Liver (tissue), 9 donors: ENCODE measurements around the gene MRPS9. TPM values are rescaled to one million over a fixed set of nuclear protein-coding genes. Genes with fewer than 3 reads are reported as not detected.

Experiments used
- DNase-seq: peaks from one replicate; pipeline ENCODE4 v3.0.0-alpha.2; 2017; ENCODE audit warnings: low spot score
- H3K27ac ChIP-seq, 2 donors: one replicate each; pipeline ENCODE4 v1.7.0; 2013; ENCODE audit warnings: inconsistent platforms in 2 of 2, low read length in 2 of 2, control low read depth in 1 of 2, low read depth in 1 of 2, mild to moderate bottlenecking in 1 of 2
- H3K27me3 ChIP-seq, 4 donors: one replicate each; pipeline versions ENCODE4 v1.6.1 to v1.7.0; 2013; ENCODE audit warnings: low read length in 3 of 4, inconsistent platforms in 1 of 4, mild to moderate bottlenecking in 1 of 4, moderate library complexity in 1 of 4; ENCODE audit not compliant: control insufficient read depth in 4 of 4, insufficient read depth in 4 of 4
- H3K36me3 ChIP-seq, 4 donors: one replicate each; pipeline versions ENCODE4 v1.6.1 to v1.7.0; 2013; ENCODE audit warnings: low read length in 3 of 4, mild to moderate bottlenecking in 3 of 4, low read depth in 1 of 4, moderate library complexity in 1 of 4; ENCODE audit not compliant: control insufficient read depth in 4 of 4, insufficient read depth in 3 of 4
- H3K4me1 ChIP-seq, 4 donors: one replicate each; pipeline versions ENCODE4 v1.6.1 to v1.7.0; 2013; ENCODE audit warnings: low read length in 3 of 4, mild to moderate bottlenecking in 3 of 4, moderate library complexity in 1 of 4; ENCODE audit not compliant: control insufficient read depth in 4 of 4, insufficient read depth in 4 of 4
- H3K4me3 ChIP-seq, 3 donors: one replicate each; pipeline versions ENCODE4 v1.6.1 to v1.7.0; 2013; ENCODE audit warnings: low read length in 3 of 3, control low read depth in 1 of 3, low read depth in 1 of 3, mild to moderate bottlenecking in 1 of 3
- H3K9ac ChIP-seq, 2 donors: one replicate each; pipeline ENCODE4 v1.7.0; 2013; ENCODE audit warnings: low read length in 2 of 2, mild to moderate bottlenecking in 2 of 2, moderate library complexity in 2 of 2, control low read depth in 1 of 2, low read depth in 1 of 2
- H3K9me3 ChIP-seq, 4 donors: one replicate each; pipeline versions ENCODE4 v1.6.1 to v1.7.0; 2013; ENCODE audit warnings: low read length in 3 of 4; ENCODE audit not compliant: control insufficient read depth in 4 of 4
- CTCF ChIP-seq: fragments of 150-350 bp; IDR thresholded peaks from 2 replicates; pipeline ENCODE4 v1.5.1; 2017; ENCODE audit warnings: improper control_type of control experiment, low read depth, low read length; ENCODE audit not compliant: missing input control
- EGR1 ChIP-seq, 2 donors: IDR thresholded peaks; 2 replicates each; pipeline ENCODE4 v1.6.1; 2016 to 2018; ENCODE audit warnings: antibody characterized with exemption in 2 of 2, low read depth in 2 of 2
- FOXA1 ChIP-seq: IDR thresholded peaks from 2 replicates; pipeline ENCODE4 v1.6.1; 2016; ENCODE audit warnings: antibody characterized with exemption
- FOXA2 ChIP-seq: IDR thresholded peaks from 2 replicates; pipeline ENCODE4 v1.6.1; 2016; ENCODE audit warnings: antibody characterized with exemption
- GABPA ChIP-seq, 2 donors: IDR thresholded peaks in 1 of 2; conservative IDR thresholded peaks in 1 of 2; 2 replicates each; pipeline ENCODE4 v1.6.1; 2016; ENCODE audit warnings: antibody characterized with exemption in 2 of 2, mild to moderate bottlenecking in 1 of 2, moderate library complexity in 1 of 2
- HNF4A ChIP-seq, 2 donors: conservative IDR thresholded peaks; 2 replicates each; pipeline ENCODE4 v1.6.1; 2016; ENCODE audit warnings: antibody characterized with exemption in 2 of 2, mild to moderate bottlenecking in 2 of 2
- JUND ChIP-seq, 2 donors: IDR thresholded peaks; 2 replicates each; pipeline ENCODE4 v1.6.1; 2016; ENCODE audit warnings: antibody characterized with exemption in 2 of 2
- MAX ChIP-seq: IDR thresholded peaks from 2 replicates; pipeline ENCODE4 v1.6.1; 2016; ENCODE audit warnings: antibody characterized with exemption
- RAD21 ChIP-seq, 2 donors: IDR thresholded peaks; 2 replicates each; pipeline ENCODE4 v1.6.1; 2016; ENCODE audit warnings: antibody characterized with exemption in 2 of 2, mild to moderate bottlenecking in 2 of 2
- REST ChIP-seq: IDR thresholded peaks from 2 replicates; pipeline ENCODE4 v1.6.1; 2016; ENCODE audit warnings: antibody characterized with exemption, mild to moderate bottlenecking
- YY1 ChIP-seq: IDR thresholded peaks from 2 replicates; pipeline ENCODE4 v1.6.1; 2016; ENCODE audit warnings: antibody characterized with exemption, mild to moderate bottlenecking
- ZBTB33 ChIP-seq: IDR thresholded peaks from 2 replicates; pipeline ENCODE4 v1.6.1; 2016; ENCODE audit warnings: antibody characterized with exemption
- WGBS: extraction: QIAGEN DNeasy Blood & Tissue Kit; methylation state at CpG from one replicate; pipeline ENCODE4 v1.1.7; 2013; 5-methylcytosine and 5-hydroxymethylcytosine counted together
- polyA plus RNA-seq, 2 donors: library from polyadenylated mRNA; stranded (reverse) in 1 of 2; unstranded in 1 of 2; fragments of 200-250 nt in 1 of 2; fragments of >200 nt in 1 of 2; fragmentation: Nextera tagmentation in 1 of 2; extraction: Ambion mirVana in 1 of 2; gene quantifications; one replicate each; pipeline versions ENCODE4 v1.2.1 to v1.2.3, GENCODE V29; 2013 to 2015
- total RNA-seq, 2 donors: library from RNA; depleted of rRNA; stranded (reverse); fragments of >200 nt; gene quantifications; one replicate each; pipeline ENCODE4 v1.2.3, GENCODE V29; 2014
- donor health status: healthy.
- donor health status: healthy.
- donor health status: healthy.
- donor health status: healthy.
- donor health status: healthy.

MRPS9 gene
- total and polyA plus RNA-seq, 4 donors: 11.5 to 27.7 (median 17.9) TPM

- Histone ChIP-seq H3K4me1 (peaks cover 0 to 4% (median 1%) of the 10 kb centered on the region in 4 donors), H3K9ac (no peak overlapping the region), H3K36me3 (peaks cover 0 to 2% (median 0%) of the 10 kb centered on the region in 4 donors), H3K4me3 (no peak overlapping the region), H3K27ac (no peak overlapping the region), H3K9me3 (no peaks in the 10 kb centered on the region), H3K27me3 (no peaks in the 10 kb centered on the region)
- TF ChIP-seq EGR1 (IDR thresholded peaks at IDR 0.05; ENCODE audit: low read depth in 2 of 2): no peak
- TF ChIP-seq HNF4A (conservative IDR thresholded peaks at IDR 0.05): no peak
- no peak for TF ChIP-seq CTCF
- TF ChIP-seq RAD21 (IDR thresholded peaks at IDR 0.05): no peak
- no peak for DNase-seq
- 86% methylated on average over 12 of the region's 12 CpGs for WGBS
Observed at GRCh38 chr2:105112345-105112744, 74.5 kb downstream of the MRPS9 start.

GRCh38 chr2:105113616-105114291 is 75.9 kb downstream of the MRPS9 start:
- TF ChIP-seq YY1 (no peak), FOXA1 (no peak), HNF4A (conservative IDR thresholded peaks at IDR 0.05) (no peak), JUND (IDR thresholded peaks at IDR 0.05) (no peak), MAX (no peak), ZBTB33 (no peak), FOXA2 (no peak), REST (no peak), GABPA (IDR thresholded peaks at IDR 0.05 in 1 of 2, conservative IDR thresholded peaks at IDR 0.05 in 1 of 2) (no peak)

More at GRCh38 chr2:105113616-105114291, 75.9 kb downstream of the MRPS9 start:
- no peak for DNase-seq
- H3K27me3 ChIP-seq: no peaks in the 10 kb centered on the region
- no peak overlapping the region for H3K27ac ChIP-seq
- peaks cover 0 to 4% (median 1%) of the 10 kb centered on the region in 4 donors for H3K4me1 ChIP-seq
- H3K9me3 ChIP-seq: no peaks in the 10 kb centered on the region
- H3K36me3 ChIP-seq: no peaks in the 10 kb centered on the region
- WGBS: 74% methylated on average over 4 of the region's 4 CpGs
- no peak overlapping the region for H3K9ac ChIP-seq
- no peak overlapping the region for H3K4me3 ChIP-seq
